OCI-LY7 (cell line): ENCODE data around the gene PLPPR2.

Source experiments
- CTCF ChIP-seq: fragments of 200-600 bp; sonication (generic); conservative IDR thresholded peaks from 2 replicates; pipeline ENCODE4 v1.5.1; 2014; ENCODE audit warnings: mild to moderate bottlenecking, antibody characterized with exemption, low read length, moderate library complexity, mixed read lengths
- EZH2phosphoT487 ChIP-seq: fragments of 200-600 bp; sonication (generic); IDR thresholded peaks from 2 replicates; pipeline ENCODE4 v1.6.1; 2018; ENCODE audit warnings: low read depth, borderline replicate concordance, mild to moderate bottlenecking, mixed run types, antibody characterized with exemption, low read length, moderate library complexity, mixed read lengths

DNA sequence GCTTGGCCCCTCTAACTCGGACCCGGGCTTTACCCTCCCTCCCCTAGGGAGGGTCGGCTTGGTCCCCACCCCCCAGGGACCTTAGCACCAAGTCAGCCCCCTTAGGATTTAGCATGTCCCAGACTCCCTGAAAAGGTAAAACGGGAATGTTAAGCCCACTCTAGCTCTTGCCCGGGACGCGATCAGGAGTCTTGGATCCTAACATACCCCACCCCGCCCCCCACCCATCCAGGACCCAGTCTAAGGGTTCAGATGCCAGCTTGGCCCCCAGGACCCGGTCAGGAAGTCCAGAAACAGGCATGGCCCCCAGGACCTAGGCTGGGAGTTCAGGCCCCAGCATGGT, 28.4 kb downstream of the PLPPR2 start:
- TF ChIP-seq CTCF (no peak), EZH2phosphoT487 (no peak)
